PC-3 (cell line): ENCODE data around the gene DNMBP. TPM values are rescaled to one million over a fixed set of nuclear protein-coding genes. Genes with fewer than 3 reads are reported as not detected.
"Not testable (repeated sequence)": the region's sequence is repeated elsewhere in the genome, so short reads cannot be mapped to it uniquely, and the experiment has no call there.

Experiments used
- ATAC-seq: fragments of 200-7000 bp; cut with Tn5 transposase; 2 replicates; pipeline ENCODE4 v1.9.1; 2020; ENCODE audit warnings: mild to moderate bottlenecking, moderate library complexity
- BruUV-seq: library from RNA; stranded (reverse); fragments of 400-500 nt; replicated peaks from 2 replicates; lab custom pipeline; 2021; lab: Mats Ljungman, UMichigan
- CTCF ChIA-PET: fragments of 300-600 bp; sonication (Branson Sonifier 250); formaldehyde crosslinking; loops from one replicate; lab custom pipeline; 2022; ENCODE audit warnings: antibody characterized with exemption; lab: Charles Lee
- POLR2A ChIA-PET: fragments of 300-600 bp; sonication (Branson Sonifier 250); formaldehyde crosslinking; loops from one replicate; lab custom pipeline; 2022; ENCODE audit warnings: antibody characterized with exemption; ENCODE audit not compliant: unreplicated experiment; lab: Charles Lee
- DNase-seq: peaks from one replicate; pipeline ENCODE4 v3.0.0-alpha.2; 2015
- H2AFZ ChIP-seq: fragments of 300-600 bp; sonication (generic); 2 replicates; pipeline ENCODE4 v1.6.0; 2016; ENCODE audit warnings: antibody characterized with exemption, low read length
- H3F3A ChIP-seq: fragments of 300-600 bp; sonication (generic); one replicate; pipeline ENCODE4 v1.6.0; 2017; ENCODE audit warnings: antibody characterized with exemption, low read length, control low read depth, mild to moderate bottlenecking; ENCODE audit not compliant: unreplicated experiment
- H3K27ac ChIP-seq: fragments of 300-600 bp; sonication (generic); 2 replicates; pipeline ENCODE4 v1.5.1; 2016; ENCODE audit warnings: mild to moderate bottlenecking, low read length
- H3K27me3 ChIP-seq: fragments of 300-600 bp; sonication (generic); 2 replicates; pipeline ENCODE4 v1.6.1; 2016; ENCODE audit warnings: low read length, mixed read lengths
- H3K36me3 ChIP-seq: fragments of 300-600 bp; sonication (generic); 2 replicates; pipeline ENCODE4 v1.6.1; 2016; ENCODE audit warnings: low read depth, mixed run types, low read length, mixed read lengths
- H3K4me1 ChIP-seq: fragments of 300-600 bp; sonication (generic); 2 replicates; pipeline ENCODE4 v1.5.1; 2016; ENCODE audit warnings: low read length; ENCODE audit not compliant: insufficient read depth
- H3K4me2 ChIP-seq: fragments of 300-600 bp; sonication (generic); 2 replicates; pipeline ENCODE4 v1.6.0; 2016; ENCODE audit warnings: low read length
- H3K4me3 ChIP-seq: fragments of 300-600 bp; sonication (generic); 2 replicates; pipeline ENCODE4 v1.5.1; 2016; ENCODE audit warnings: mild to moderate bottlenecking, low read length, mixed read lengths
- H3K79me2 ChIP-seq: fragments of 300-600 bp; sonication (generic); 2 replicates; pipeline ENCODE4 v1.6.1; 2017; ENCODE audit warnings: low read length, mixed read lengths
- H3K9ac ChIP-seq: fragments of 300-600 bp; sonication (generic); 2 replicates; pipeline ENCODE4 v1.6.0; 2016; ENCODE audit warnings: mild to moderate bottlenecking, low read length
- H3K9me2 ChIP-seq: fragments of 300-600 bp; sonication (generic); replicated peaks from 2 replicates; pipeline ENCODE4 v1.6.1; 2016; ENCODE audit warnings: mixed run types, low read length, mixed read lengths
- H3K9me3 ChIP-seq: fragments of 300-600 bp; sonication (generic); 2 replicates; pipeline ENCODE4 v1.6.1; 2016; ENCODE audit warnings: low read length, mixed read lengths
- H4K20me1 ChIP-seq: fragments of 300-600 bp; sonication (generic); 2 replicates; pipeline ENCODE4 v1.6.1; 2016; ENCODE audit warnings: low read length, mixed read lengths
- CTCF ChIP-seq: fragments of 300-600 bp; sonication (generic); conservative IDR thresholded peaks from 2 replicates; pipeline ENCODE4 v1.5.1; 2017; ENCODE audit warnings: antibody characterized with exemption, low read depth, mild to moderate bottlenecking, low read length
- EZH2 ChIP-seq: fragments of 300-600 bp; sonication (generic); IDR thresholded peaks from one replicate; pipeline ENCODE4 v1.6.1; 2017; ENCODE audit warnings: antibody characterized with exemption, mild to moderate bottlenecking, low read length; ENCODE audit not compliant: unreplicated experiment
- EZH2phosphoT487 ChIP-seq: fragments of 300-600 bp; sonication (generic); IDR thresholded peaks from 2 replicates; pipeline ENCODE4 v1.6.1; 2018; ENCODE audit warnings: mild to moderate bottlenecking, antibody characterized with exemption, low read length, borderline replicate concordance
- intact Hi-C: fragments of 100-400 bp; cut with micrococcal nuclease; formaldehyde crosslinking; loops from 2 replicates; pipeline ENCODE4 v1.9.0; 2023
- total RNA-seq: library from RNA; depleted of rRNA; stranded (reverse); fragments of >200 nt; gene quantifications from 2 replicates; pipeline ENCODE4 v1.2.3, GENCODE V29; 2014

DNMBP gene
- total RNA-seq, 1 experiment from 2014 or later: 6.2 TPM

- H3K4me1 ChIP-seq: peaks cover 1% of the 10 kb centered on the region
- H3K27ac ChIP-seq: no peak overlapping the region
- intact Hi-C loops: no loop called here
- TF ChIP-seq CTCF: no peak
- TF ChIP-seq EZH2: no peak
- no peak for TF ChIP-seq EZH2phosphoT487
- no peak overlapping the region for H3K4me3 ChIP-seq
- DNase-seq: no peak
- POLR2A ChIA-PET: no interaction called here
- H3K9ac ChIP-seq: no peak overlapping the region
- no peaks in the 10 kb centered on the region for H3K36me3 ChIP-seq
- H3K79me2 ChIP-seq: peaks cover 2% of the 10 kb centered on the region
- BruUV-seq: no TSS peak
- H3F3A ChIP-seq: no peaks in the 10 kb centered on the region
- no peak overlapping the region for H2AFZ ChIP-seq
- H3K4me2 ChIP-seq: no peak overlapping the region
- H4K20me1 ChIP-seq: no peaks in the 10 kb centered on the region
- CTCF ChIA-PET: no interaction called here
- no peaks in the 10 kb centered on the region for H3K9me3 ChIP-seq
- H3K27me3 ChIP-seq: no peaks in the 10 kb centered on the region
- H3K9me2 ChIP-seq: no peaks in the 10 kb centered on the region
- ATAC-seq: no peak
Measured at GRCh38 chr10:100014071-100014762, 4.5 kb upstream of the DNMBP start.

GRCh38 chr10:100013621-100014020, 3.9 kb upstream of the DNMBP start:
- POLR2A ChIA-PET: no interaction called here

GRCh38 chr10:100011906-100012305, 2.2 kb upstream of the DNMBP start:
- H2AFZ ChIP-seq, H3K27ac ChIP-seq, H3K27me3 ChIP-seq, H3K9me2 ChIP-seq, H3K9me3 ChIP-seq, CTCF ChIA-PET, H3K36me3 ChIP-seq, DNase-seq, H4K20me1 ChIP-seq, BruUV-seq, H3K4me3 ChIP-seq, H3K9ac ChIP-seq, ATAC-seq, intact Hi-C loops, H3F3A ChIP-seq, H3K4me2 ChIP-seq: not testable (repeated sequence)
- POLR2A ChIA-PET: interaction anchor here (0.7 kb wide), 1 partner anchor 10 kb away, joined by 3 read pairs; no protein-coding TSS in a partner anchor
- Histone ChIP-seq H3K79me2 (peaks cover 25% of the 10 kb centered on the region), H3K4me1 (peaks cover 11% of the 10 kb centered on the region)

More at GRCh38 chr10:100013621-100014020, 3.9 kb upstream of the DNMBP start:
- no peaks in the 10 kb centered on the region for H3K27me3 ChIP-seq
- H3K27ac ChIP-seq: no peak overlapping the region
- TF ChIP-seq EZH2phosphoT487 (no peak), CTCF (no peak), EZH2 (no peak)
- H4K20me1 ChIP-seq: no peaks in the 10 kb centered on the region
- no peak overlapping the region for H3K4me2 ChIP-seq
- H3K9me3 ChIP-seq: no peaks in the 10 kb centered on the region
- no peaks in the 10 kb centered on the region for H3K36me3 ChIP-seq
- no peaks in the 10 kb centered on the region for H3K4me1 ChIP-seq
- CTCF ChIA-PET: no interaction called here
- H3K9ac ChIP-seq: no peak overlapping the region
- no peak overlapping the region for H2AFZ ChIP-seq
- H3F3A ChIP-seq: no peaks in the 10 kb centered on the region
- no peak overlapping the region for H3K4me3 ChIP-seq
- peaks cover 8% of the 10 kb centered on the region for H3K79me2 ChIP-seq
- no peaks in the 10 kb centered on the region for H3K9me2 ChIP-seq
- BruUV-seq: no TSS peak
- DNase-seq (no peak), ATAC-seq (no peak)
- intact Hi-C loops: no loop called here
